Suppressor macrophage (primary cell): ENCODE results near the gene CES4A.

Source experiments
- DNase-seq, 4 experiments: peaks; one replicate each; pipeline ENCODE4 v3.0.0-alpha.2; 2020 to 2022

Gene CES4A

GRCh38 chr16:67054901-67055300, 66.5 kb downstream of the CES4A start:
- no peak for DNase-seq

GRCh38 chr16:67055712-67056487, 67.5 kb downstream of the CES4A start:
- DNase-seq = peak; percentile 48 to 86 (median 65)
